NCI-H510A treated with DMSO at 0.1 percent for 48 hours (cell line): ENCODE data around the gene SPON1.
A peak's percentile ranks its signal among the peaks of the same experiment; 100 is the strongest.
"Not testable (repeated sequence)": the region's sequence is repeated elsewhere in the genome, so short reads cannot be mapped to it uniquely, and the experiment has no call there.

Experiments used
- DNase-seq: peaks from one replicate; lab custom pipeline; 2025; lab: John Stamatoyannopoulos, UW

Gene SPON1

GRCh38 chr11:14125529-14125928 lies 163.0 kb downstream of the SPON1 start:
- no peak for DNase-seq

- DNase-seq: no peak
Observed at GRCh38 chr11:14127679-14128078, 165.2 kb downstream of the SPON1 start.

GRCh38 chr11:14132312-14132711 lies 169.8 kb downstream of the SPON1 start:
- no peak for DNase-seq

GRCh38 chr11:14133381-14133780 lies 170.9 kb downstream of the SPON1 start:
- DNase-seq: no peak

DNA sequence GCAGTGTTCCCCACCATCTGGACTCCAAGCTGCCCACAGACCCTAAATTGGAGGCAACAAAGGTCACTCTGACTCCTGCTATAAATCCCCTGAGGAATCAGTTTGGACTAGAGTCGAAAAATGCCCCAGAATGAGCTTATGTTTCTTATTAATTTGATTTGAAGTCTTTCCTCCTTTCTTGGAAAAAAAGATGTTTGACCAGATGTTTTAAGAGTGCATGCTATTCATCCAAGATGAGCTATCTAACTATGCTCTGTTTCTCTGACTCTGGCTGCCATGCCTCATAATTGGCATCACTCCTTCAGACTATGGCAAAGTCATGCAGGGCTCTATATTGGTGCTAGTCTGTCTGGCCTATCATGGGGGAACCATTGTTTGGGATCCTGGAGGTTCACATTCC lies 174.0 kb downstream of the SPON1 start:
- DNase-seq: no peak

GRCh38 chr11:14137284-14137683 lies 174.8 kb downstream of the SPON1 start:
- no peak for DNase-seq

- DNase-seq: no peak
Observed at GRCh38 chr11:14140991-14141390, 178.5 kb downstream of the SPON1 start.

GRCh38 chr11:14141676-14142075 lies 179.2 kb downstream of the SPON1 start:
- no peak for DNase-seq

- no peak for DNase-seq
Observed at GRCh38 chr11:14144934-14145333, 182.4 kb downstream of the SPON1 start.

GRCh38 chr11:14148653-14149273 lies 186.2 kb downstream of the SPON1 start:
- peak; percentile 3 for DNase-seq

DNA sequence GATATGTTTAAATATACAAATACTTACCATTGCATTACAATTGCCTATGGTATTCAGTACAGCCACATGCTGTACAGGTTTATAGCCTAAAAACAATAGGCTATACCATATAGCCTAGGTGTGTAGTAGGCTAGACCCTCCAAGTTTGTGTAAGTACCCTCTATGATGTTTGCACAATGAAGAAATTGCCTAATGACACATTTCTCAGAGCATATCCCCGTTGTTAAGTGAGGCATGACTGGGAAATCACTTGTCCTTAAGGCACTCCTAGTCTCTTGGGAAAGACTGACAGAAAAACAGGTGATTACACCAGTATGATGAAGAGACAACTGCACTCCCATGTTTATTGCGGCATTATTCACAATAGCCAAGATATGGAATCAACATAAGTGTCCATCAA lies 187.2 kb downstream of the SPON1 start:
- DNase-seq: no peak

- no peak for DNase-seq
Observed at GRCh38 chr11:14150878-14151277, 188.4 kb downstream of the SPON1 start.

GRCh38 chr11:14154103-14154502 lies 191.6 kb downstream of the SPON1 start:
- not testable (repeated sequence) for DNase-seq

GRCh38 chr11:14158393-14158792 lies 195.9 kb downstream of the SPON1 start:
- no peak for DNase-seq

GRCh38 chr11:14163576-14163975 lies 201.1 kb downstream of the SPON1 start:
- DNase-seq: no peak

- not testable (repeated sequence) for DNase-seq
Observed at GRCh38 chr11:14173679-14174078, 211.2 kb downstream of the SPON1 start.

- DNase-seq: no peak
Observed at GRCh38 chr11:14179116-14179820, 216.7 kb downstream of the SPON1 start.

- no peak for DNase-seq
Observed at GRCh38 chr11:14181121-14181520, 218.6 kb downstream of the SPON1 start.

DNA sequence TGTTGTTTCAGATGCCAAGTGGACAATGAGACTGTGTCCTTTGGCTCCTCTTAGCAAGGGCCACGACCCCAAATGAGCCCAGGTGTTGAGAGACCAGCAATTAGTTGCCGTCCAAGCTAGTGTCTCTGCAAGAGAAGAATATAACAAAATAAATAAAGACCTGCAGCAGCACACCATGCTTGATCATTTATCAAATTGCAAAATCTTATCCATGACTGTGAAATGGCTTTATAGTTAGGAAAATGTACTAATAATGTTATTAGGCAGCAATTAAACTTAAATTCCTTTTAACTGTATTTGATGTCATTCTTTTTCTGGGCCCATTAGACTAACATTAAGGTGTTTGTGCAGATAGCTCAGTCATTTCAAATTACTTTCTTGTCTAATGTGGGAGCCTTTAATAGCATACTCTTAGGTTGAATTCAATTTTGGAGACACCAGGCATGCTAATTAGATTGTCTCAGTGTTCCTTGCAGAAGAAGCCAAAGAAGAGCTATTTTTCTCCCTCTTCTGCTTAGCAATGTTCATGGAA lies 220.4 kb downstream of the SPON1 start:
- no peak for DNase-seq

DNA sequence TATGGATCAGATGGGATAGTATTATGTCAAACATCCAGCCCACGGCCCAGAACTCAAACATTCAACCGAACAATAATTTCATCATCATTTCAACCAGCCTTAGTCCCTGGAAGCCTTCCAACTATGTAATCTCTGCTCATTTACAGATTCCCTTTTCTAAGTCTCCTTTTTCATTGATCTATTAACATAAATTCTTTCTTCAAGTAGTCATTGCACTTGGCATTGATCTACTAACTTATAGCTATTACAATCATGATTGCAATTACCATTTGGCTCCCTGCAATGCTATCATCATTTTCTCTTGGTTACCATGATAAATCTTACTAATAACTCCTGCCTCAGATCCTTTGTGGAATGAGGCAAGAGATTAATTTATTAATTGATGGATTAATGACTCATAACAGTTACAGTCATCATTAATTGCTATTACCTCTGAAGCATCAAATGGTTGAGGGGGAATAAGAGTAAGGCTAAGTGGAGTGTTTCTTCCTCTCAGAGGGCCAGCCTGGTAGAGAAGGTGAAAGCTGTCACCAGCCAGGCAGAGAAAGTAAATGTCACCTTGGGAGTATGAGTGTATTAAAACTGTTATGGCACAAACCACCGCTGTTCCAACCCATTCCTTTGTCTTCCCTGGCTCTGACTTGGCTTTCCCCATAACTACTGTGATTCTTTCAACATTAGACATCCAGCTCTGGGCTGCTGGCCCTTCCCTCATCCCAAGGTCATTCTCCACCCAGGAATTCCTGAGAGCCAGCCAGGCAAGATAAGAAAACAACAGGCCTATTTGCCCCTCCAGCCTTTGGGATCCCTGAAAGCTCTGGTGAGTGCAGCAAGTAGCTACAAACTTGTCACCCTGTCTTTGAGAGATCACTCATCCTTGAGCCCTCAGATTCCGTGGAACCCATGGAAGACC lies 221.8 kb downstream of the SPON1 start:
- no peak for DNase-seq

DNA sequence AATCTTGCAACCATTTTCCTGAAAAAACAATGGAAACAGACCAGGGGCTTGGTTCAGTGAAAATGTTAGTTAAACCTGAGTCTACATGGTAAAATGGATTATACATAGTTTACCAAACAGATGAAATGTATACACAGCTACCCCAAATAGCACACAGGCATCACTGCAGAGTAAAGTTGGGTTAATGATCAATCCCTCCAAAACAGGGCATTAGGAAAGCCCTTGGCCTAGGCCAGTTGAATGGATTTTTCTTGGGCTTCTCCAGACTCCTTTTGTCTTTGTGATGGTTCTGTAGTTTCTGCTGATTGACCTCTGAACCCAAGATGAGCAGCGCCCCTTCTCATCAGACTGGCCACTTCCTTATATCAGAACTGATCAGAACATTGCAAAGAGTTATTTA lies 222.9 kb downstream of the SPON1 start:
- no peak for DNase-seq

GRCh38 chr11:14186046-14186775 lies 223.7 kb downstream of the SPON1 start:
- no peak for DNase-seq
